Inflammatory macrophage (primary cell): ENCODE results near the gene SEC22C.

Experiments
- DNase-seq, 2 donors: peaks; one replicate each; pipeline ENCODE4 v3.0.0-alpha.2; 2020 to 2022

Gene SEC22C

DNA sequence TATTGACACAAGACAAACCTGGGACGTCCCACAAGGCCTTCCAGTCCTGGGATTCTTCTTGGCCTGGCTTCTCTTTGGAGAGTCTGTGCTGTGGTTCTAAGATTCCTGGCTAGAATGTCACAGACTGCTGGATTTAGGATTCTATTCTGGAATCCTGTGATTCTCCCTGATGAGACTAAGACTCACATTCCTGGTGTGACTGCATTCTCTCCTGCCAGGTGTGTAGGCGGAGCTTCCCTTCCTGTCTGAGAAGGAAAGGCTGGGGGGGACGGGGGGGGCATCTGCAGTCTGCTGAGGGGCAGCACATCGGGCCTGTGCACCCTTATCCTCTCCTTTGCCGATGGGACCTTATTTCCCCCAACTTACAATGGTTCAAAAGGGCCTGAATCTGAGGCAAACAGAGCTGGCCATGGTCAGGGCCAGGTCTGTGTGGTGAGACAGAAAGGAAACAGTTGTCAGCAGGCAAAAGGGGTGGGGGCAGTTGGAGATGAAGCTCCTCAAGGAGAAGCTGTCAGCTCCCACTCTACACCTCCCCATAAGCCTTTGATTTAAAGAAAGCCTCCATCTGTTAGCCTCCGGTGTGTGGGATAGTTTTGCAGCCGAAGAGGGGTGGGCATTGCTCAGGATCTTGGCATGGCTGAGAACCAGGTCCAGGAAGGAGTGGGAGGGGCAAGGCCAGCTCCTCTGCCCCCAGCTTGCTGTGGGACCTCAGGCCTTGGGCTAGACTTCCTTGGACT lies 48.4 kb downstream of the SEC22C start:
- no peak for DNase-seq

DNA sequence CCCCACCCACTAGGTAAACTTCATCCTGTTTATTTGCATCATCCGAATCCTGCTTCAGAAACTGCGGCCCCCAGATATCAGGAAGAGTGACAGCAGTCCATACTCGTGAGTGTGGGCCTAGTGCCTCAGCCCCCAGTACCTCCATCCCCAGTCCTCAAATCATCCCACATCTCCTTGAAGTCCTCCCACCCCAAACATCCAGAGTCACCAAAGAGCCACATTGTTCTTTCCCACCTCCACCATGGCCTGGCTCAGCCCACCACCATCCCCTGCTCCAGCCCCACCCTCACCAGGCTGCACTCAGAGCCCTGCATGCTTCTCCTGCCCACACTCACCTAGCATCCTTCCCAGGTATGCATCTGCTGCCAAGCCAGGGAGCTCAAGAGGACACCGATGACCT lies 49.5 kb downstream of the SEC22C start:
- DNase-seq: no peak

DNA sequence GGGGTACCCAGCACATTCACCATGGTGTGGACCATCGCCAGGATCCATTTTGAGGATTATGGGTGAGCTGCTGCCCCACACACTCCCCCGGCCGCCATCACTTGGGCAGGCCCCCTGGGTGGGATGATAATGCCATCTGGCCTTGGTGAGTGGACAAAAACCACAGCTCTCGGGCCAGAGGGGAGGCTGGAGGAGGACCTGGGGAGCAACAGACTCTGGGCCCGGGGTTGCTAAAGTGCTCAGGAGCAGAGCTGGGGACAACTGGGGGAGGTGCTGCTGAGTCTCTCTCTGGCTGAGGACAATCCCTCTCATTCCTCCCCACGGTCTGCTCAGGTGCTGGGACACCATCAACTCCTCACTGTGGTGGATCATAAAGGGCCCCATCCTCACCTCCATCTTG lies 50.3 kb downstream of the SEC22C start:
- no peak for DNase-seq

DNA sequence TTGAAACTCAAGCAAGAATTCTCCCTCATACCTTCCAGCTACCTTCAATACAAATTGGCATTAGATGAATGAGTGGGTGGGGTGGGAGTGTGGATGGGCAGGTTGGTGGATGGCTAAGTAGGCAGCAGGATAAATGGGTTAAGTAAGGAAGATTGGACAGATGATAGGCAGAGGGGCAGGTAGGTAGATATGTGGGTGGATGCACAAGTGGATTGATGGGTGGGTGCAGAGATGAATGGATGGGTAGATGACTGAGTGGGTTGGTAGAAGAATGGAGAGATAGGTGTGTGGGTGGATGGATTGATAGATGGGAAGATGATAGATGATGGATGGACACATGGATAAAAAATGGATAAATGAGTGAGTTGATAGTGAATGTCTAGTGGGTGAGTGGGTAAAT lies 51.7 kb downstream of the SEC22C start:
- DNase-seq: no peak

DNA sequence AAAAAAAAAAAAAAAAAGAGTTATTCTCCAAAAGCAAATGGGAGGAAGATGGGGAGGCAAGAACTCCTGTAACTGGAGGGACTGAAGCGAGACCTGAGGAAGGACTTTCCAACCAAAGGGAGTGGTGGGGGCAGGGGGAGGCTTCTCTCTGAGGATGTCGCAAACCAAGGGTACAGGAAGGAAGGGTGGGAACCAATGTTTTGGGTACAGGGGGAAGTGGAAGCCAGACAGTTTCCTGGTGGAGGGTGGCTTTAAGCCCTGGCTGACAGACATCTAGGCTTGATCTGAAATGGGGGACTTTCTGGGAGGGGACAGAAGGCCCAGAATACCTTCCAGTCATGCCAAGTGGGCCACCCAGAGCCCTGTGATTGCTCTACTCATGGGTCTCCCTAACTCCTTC lies 52.3 kb downstream of the SEC22C start:
- DNase-seq: peak in 1 of 2 donors; percentile 67

DNA sequence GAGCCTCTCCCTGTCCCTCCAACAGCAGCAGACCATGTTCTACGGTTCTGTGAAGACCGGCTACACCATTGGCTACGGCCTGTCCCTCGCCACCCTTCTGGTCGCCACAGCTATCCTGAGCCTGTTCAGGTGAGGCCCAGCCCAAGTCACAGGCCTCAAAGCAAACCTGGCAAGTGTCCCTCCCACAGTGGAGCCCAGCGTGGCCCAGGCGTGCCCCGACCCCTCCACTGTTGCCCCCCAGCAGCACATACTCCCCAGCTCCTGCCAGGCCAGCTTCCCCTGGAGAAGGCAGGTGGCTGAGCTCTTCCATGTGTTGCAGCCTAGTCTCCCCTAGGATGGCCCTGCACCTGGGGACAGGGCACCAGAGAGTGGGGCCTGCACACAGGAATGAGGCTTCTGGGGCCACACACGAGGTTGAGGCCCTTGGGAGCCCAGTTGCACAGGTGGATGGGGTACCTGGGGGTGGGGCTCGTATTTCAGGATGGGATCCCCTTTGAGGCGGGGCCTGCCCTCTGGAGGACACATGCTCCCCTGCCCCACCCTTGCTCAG lies 54.3 kb downstream of the SEC22C start:
- DNase-seq: no peak

DNA sequence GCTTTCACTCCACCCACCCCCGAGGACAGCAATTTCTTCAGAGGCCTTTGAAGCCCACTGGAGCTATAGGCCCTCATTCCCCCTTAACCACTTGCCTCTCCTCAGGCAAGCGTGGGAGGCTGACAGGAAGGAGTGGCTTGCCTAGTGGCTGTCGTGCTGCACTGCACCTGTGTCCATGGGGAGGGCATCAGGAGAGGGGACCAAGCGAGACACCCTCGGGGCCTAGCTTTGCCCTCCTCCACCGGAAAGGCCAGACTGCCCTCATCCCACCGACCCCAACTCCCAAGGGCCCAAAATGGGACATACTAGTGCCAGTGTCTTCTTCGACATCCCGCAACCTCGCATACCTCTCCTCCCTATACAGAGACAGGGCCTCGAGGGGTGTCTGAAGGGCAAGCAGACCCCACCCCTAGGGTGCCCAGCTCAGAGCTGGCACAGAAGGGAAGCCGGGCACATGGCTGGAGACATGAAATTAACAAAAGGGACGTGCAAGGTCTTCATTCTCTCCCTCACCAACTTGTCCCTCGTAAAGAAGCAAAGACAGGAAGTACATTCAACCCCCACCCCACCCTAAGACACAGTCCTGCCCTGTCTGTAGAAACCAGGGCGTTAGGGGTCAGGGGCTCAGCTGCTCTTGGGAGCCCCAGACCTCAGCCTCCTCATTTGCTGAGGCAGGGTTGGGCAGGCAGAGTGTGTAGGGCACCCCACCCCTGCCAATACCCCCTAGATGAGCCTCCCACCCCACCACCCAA lies 55.0 kb downstream of the SEC22C start:
- peak in 1 of 2 donors; percentile 17 for DNase-seq

DNA sequence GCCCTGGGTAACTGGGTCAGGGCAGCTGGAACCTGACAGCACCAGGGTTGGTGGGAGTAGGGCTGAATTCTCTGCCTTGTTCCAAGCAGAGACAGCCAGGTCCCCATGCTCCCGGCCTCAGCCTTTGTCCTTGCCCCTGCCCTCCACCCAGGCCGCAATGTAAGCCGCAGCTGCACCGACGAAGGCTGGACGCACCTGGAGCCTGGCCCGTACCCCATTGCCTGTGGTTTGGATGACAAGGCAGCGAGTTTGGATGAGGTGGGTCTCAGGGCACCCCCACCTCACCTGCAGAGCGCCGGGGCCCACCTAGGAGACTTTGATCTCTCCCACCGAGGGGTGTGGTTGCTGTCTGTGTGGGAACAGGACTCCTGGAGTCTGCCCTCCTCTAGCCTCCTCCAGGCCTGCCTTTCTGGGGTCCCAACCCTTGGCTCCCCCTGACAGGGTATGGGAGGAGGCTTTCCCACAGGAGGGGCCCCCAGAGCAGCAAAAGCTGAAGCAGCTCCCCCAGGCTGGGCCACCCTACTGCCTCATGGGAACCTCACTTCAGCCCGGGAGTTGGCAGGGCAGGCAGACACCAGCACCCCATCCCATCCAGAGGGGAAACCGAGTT lies 55.9 kb downstream of the SEC22C start:
- DNase-seq: no peak

DNA sequence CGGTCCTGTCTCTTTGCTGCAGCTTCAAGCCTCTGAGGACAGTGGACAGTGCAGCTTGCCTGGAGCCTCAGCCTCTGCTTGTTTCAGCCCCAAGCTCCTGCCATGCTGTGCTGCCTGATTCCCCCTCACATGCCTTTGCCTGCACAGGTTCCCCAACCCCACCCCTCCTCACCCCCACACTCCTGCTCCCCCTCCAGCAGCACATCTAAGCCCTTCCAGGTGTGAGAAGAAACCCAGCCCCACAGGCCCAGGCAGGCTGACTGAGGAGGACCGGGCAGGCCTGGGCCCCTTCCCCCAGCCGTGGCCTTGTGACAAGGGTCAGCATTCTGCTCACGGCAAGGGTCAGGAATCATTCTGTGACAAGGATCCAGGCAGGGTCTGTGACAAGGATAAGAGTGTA lies 56.6 kb downstream of the SEC22C start:
- no peak for DNase-seq

DNA sequence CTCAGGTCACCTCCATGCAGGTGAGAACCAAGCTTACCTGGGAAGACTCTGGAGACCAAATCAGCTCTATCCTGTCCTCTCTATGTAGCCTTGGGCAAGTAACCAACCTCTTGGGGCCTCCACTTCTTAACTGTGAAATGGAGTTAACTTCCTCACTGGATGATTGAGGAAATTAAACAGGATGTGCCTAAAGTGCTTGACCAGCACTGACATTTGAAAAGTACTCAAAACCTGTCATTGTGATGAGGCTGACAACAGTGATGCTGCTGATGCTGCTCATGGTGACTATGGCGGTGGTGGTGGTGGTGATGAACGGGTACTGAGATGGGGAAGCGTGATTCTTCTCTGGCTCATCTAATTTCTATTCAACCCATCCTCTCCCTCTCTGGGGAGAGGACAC lies 57.0 kb downstream of the SEC22C start:
- peak; percentile 21 to 33 for DNase-seq

DNA sequence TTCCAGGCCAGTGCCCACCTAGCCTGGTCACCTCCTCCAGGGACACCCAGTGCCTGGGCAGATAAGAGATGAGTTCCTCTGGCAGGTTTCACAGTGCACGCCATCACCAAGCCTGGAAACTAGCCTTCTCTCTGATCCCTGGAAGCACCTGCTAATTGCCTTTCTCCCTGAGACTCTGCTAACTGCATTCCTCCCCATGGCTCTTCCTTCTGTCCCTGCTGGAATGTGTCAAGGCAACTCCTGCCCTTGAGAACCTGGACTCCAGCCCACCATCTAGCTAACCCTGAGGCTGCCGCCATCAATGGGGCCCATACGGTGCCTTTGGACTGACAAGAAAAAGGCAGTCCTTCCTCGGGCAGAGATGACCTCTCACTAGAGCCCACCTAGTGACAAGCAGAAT lies 60.9 kb downstream of the SEC22C start:
- no peak for DNase-seq

DNA sequence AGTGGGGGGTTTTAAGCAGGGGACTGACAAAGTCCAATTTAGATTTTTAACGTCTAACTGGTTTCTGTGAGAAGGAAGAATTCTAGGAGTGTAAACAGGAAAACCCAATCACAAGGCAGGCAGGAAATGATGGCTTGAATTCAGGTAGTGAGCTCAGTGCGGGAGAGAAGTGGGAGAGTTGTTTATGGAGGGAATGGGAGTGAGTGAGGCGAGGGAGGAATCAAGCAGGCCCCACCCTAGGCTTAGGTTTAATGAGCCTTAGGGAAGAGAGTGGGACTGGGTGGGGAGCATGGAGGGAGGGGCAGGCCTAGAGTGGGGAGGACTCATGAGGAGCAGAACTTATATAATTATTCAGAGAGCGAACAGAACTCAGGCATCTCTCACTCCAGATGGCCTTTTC lies 61.4 kb downstream of the SEC22C start:
- DNase-seq: no peak

DNA sequence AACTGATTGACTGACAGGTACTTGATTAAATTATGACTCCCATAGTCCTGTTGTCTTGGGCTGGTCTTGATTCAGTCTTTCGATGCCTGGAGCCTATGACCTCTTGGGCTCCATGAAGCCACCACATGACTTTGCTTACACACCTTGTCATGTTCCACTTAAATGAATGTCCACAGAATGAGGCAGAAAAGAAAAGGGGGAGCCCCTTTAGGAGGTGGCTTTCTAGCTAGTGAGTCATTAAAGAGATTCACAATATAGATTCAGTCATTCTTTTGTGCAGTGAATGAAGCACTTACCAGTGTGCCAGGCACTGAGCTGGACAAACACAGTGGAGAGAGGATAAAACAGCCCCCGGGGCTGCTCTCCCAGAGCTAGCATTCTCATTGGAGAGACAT lies 62.2 kb downstream of the SEC22C start:
- no peak for DNase-seq

DNA sequence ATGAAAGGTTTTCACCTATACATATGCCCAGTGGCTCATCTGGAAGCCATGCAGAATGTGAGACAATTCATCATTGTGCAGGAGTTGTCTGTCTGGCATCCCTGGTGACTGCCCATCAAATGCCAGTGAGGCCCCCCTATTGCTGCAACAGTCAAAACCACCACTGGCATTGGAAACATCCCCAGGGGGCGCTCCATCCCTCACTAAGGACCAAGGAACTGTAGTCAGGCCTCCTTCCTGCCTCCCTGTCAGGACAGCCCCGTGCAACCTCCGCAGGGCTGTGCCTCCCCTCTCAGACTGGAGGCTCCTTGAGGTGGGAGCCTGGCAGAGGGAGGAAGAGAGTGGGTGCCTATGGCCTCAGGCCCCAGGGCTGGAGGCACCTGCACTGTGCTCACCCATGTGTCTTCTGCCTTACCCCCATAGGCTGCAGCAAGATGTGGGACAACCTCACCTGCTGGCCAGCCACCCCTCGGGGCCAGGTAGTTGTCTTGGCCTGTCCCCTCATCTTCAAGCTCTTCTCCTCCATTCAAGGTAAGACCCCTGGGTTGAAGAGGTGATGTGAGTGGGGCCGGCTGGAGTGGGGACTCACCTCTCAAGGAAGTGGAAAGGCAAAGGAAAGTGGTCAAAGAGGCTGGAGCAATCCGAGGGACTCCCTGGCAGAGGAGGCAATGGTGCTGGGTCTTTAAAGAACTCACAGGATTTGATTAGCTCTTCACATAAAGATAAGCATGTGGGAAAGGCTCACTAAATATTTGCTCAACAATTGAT lies 62.8 kb downstream of the SEC22C start:
- peak; percentile 17 to 19 for DNase-seq

DNA sequence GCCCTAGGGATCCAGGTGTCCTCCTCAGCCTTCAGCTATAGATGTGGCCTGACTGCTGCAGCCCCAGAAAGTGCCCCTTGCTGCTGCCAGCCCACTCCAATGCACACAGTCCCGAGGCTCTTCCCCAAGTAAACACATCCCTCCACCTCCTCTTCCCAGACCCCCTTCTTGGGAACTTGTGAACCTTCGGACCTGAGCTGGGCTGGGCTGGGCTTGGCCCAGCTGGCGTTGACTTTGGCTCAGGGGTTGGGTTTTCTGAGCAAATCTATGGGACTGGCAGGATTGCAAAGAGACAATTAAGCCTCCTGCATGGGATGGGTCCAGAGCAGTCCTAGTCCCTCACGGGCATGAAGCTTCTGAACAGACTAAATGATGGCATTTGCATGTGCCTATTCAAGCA lies 64.7 kb downstream of the SEC22C start:
- no peak for DNase-seq

DNA sequence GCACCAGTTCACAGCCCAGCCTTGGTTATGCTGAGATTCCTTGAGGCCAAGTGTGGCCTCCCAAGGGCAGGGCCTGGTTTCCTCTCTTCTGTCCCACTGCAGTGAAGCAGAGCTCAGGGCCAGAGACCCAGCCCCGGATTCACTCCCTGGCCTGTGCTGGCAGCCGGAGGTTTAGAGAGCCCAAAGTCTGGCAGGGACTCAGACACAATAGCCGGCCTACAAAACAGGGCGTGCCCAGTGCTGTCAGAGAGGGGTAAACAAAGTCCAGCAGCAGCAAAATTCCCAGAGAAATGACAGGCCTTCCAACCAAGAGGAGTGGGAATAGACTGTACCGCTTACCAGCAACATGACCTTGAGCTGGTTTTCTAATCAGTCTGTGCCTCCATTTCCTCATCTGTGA lies 65.3 kb downstream of the SEC22C start:
- DNase-seq: no peak

DNA sequence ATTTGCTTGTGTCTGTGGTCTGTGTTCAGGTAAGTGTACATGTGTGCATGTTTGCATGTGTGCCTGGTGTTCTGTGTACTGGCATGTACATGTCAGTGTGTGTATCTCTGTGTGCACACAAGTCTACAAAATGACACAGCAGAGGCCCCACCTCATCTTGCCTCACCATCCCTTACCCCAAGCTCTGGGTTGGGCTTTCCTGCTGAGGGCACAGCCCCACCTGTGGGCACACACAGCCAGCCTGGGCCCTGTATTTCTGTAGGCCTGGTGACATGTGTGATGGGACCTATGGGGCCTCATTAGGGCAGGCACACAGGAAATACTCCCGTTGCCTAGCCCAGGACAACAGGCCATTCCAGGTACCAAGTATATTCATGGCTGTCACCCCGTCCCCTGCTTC lies 65.8 kb downstream of the SEC22C start:
- no peak for DNase-seq

DNA sequence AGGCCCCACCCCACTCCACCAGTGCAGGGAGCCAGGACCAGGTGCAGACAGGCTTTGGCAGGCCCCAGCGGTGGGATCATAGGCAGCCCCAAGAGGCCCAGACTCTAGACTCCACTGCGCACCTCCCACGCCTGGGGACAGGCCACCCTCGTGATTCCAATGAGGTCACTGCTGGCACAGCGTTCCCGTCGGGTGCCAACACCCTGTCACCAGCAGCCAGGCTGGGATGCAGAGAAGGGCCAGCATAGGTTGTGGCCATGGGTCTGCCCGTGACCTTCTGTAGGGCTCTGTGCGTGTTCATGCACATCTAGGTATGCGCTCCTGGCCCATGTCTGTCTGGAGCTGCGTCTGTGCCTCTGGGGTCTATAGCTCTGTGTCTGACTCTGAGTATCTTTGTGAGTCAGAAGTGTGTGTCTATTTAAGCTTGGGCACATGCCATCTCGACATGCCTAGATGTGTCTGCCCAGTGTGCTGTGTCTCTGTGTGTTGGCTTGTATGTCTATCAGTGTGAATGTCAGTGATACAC lies 66.3 kb downstream of the SEC22C start:
- no peak for DNase-seq

DNA sequence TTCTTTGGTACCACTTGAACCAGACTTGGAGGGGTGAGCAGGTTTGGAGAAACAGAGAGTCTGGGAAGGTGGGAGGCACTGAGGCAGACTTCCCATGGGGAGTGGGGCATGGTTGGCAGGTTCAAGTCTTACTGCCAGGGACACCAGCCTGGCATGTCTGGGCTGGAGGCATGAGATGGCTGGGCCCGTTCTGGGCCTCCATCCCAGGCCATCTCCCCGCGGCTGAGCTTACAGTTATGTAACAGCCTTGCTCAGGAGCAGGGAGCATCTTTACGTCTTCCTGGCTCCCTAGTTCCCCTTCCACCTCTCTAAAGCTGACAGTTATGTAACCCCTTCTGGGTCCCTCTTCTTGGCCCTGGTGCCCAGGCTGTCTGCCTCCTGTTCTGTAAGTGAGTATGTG lies 66.9 kb downstream of the SEC22C start:
- DNase-seq: no peak

DNA sequence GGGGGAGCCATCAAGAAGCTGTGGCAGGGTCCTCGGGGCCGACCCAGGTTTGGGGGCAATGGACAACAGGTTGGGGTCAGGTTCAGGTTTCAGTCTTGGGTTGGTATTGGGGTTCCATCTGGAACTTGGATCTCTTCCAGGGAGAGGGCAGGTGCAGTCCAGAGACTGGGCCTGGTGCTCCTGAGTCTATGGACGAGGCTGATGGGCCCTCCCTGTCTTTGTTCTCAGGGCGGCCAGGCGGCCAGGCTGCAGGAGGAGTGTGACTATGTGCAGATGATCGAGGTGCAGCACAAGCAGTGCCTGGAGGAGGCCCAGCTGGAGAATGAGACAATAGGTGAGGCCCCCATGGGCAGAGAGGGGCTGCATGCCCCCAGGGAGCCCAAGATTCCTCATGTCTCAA lies 68.2 kb downstream of the SEC22C start:
- DNase-seq: no peak

DNA sequence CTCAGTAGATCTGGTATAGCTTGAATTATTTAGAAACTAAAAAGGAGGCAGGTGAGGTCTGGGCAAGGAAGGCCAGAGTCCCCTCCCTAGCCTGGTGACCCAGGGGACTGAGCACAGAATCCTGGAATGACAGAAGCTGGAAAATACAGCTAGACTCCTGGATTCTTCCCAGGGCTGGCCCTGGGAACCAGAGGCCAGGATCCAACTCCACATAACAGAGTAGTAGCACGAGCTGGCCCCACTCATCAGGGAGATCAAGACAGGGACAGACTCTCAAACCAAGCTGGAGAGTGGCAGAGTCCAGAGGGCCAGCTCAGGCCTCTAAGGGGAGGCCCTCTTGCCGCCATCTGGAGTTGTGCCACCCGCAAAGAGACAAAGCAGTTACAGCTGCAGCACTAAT lies 68.6 kb downstream of the SEC22C start:
- DNase-seq: no peak

DNA sequence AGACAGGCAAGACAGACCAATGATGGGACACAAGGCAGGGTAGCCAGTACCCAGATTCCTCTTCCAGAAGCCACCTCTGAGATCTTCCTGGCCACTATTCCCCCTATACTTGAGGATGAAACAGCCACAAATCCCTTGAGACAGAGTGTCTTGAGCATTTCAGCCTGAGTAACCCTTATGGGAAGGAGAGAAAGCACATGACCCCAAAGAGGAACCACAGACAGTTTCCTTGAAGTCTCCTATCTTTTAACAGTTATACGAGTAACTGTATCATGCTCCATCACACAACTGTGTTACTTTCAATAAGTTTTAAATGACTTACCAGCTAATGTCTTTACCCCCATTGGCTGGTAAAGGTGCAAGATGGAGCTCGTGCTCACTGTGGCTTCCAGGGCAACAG lies 70.0 kb downstream of the SEC22C start:
- peak; percentile 46 to 53 for DNase-seq

DNA sequence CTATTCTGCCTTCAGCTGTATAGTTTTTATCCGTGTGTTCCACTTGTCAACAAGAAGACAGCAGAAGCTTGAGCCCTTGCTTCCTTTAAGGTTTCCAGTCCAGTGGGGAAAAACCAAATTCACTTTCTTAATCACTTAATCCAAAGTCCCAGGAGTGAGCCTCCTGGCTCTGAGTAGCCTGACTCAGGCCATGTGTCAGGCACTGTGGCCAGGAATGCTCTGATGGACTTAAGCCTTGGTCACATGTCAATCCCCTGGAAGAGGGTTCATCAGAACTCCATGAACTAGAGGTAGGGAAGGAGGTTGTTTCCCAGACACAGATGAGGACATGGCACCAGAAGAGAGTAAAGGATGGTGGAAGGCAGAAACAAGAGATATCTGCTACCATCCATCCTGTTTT lies 70.6 kb downstream of the SEC22C start:
- no peak for DNase-seq
